ENCODE measurements around the gene AREG. TPM values are rescaled to one million over a fixed set of nuclear protein-coding genes. Genes with fewer than 3 reads are reported as not detected.

AREG gene
- total RNA-seq, 1 donor from 2014 or later, result not detected

GRCh38 chr4:74420863-74421262 is 24.1 kb upstream of the AREG start:
- H3K9me3 Mint-ChIP-seq (ENCODE audit: unreplicated experiment), result no peaks in the 10 kb centered on the region
- H3K27ac Mint-ChIP-seq (ENCODE audit: unreplicated experiment), result no peak overlapping the region
- no peaks in the 10 kb centered on the region for H3K36me3 Mint-ChIP-seq (ENCODE audit: unreplicated experiment)
- H3K4me1 Mint-ChIP-seq (ENCODE audit: low read depth, unreplicated experiment), result no peaks in the 10 kb centered on the region
- H3K4me3 Mint-ChIP-seq (ENCODE audit: unreplicated experiment), result no peak overlapping the region
- no peak for DNase-seq
- no peaks in the 10 kb centered on the region for H3K27me3 Mint-ChIP-seq (ENCODE audit: unreplicated experiment)
- TF ChIP-seq, protein P1, sequence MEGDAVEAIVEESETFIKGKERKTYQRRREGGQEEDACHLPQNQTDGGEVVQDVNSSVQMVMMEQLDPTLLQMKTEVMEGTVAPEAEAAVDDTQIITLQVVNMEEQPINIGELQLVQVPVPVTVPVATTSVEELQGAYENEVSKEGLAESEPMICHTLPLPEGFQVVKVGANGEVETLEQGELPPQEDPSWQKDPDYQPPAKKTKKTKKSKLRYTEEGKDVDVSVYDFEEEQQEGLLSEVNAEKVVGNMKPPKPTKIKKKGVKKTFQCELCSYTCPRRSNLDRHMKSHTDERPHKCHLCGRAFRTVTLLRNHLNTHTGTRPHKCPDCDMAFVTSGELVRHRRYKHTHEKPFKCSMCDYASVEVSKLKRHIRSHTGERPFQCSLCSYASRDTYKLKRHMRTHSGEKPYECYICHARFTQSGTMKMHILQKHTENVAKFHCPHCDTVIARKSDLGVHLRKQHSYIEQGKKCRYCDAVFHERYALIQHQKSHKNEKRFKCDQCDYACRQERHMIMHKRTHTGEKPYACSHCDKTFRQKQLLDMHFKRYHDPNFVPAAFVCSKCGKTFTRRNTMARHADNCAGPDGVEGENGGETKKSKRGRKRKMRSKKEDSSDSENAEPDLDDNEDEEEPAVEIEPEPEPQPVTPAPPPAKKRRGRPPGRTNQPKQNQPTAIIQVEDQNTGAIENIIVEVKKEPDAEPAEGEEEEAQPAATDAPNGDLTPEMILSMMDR (IDR thresholded peaks at IDR 0.05; ENCODE audit: partially characterized antibody, unreplicated experiment), result no peak

GRCh38 chr4:74423104-74423503 is 21.8 kb upstream of the AREG start:
- Mint-ChIP-seq H3K27me3 (ENCODE audit: unreplicated experiment) (no peaks in the 10 kb centered on the region), H3K27ac (ENCODE audit: unreplicated experiment) (no peak overlapping the region), H3K36me3 (ENCODE audit: unreplicated experiment) (no peaks in the 10 kb centered on the region), H3K9me3 (ENCODE audit: unreplicated experiment) (no peaks in the 10 kb centered on the region), H3K4me3 (ENCODE audit: unreplicated experiment) (no peak overlapping the region), H3K4me1 (ENCODE audit: low read depth, unreplicated experiment) (no peaks in the 10 kb centered on the region)
- no peak for DNase-seq
- TF ChIP-seq, protein P1 (IDR thresholded peaks at IDR 0.05; ENCODE audit: partially characterized antibody, unreplicated experiment), result no peak

GRCh38 chr4:74424111-74424510 is 20.8 kb upstream of the AREG start:
- H3K27ac Mint-ChIP-seq (ENCODE audit: unreplicated experiment), result no peak overlapping the region
- H3K4me1 Mint-ChIP-seq (ENCODE audit: low read depth, unreplicated experiment), result no peaks in the 10 kb centered on the region
- DNase-seq, result no peak
- no peaks in the 10 kb centered on the region for H3K9me3 Mint-ChIP-seq (ENCODE audit: unreplicated experiment)
- TF ChIP-seq, protein P1 (IDR thresholded peaks at IDR 0.05; ENCODE audit: partially characterized antibody, unreplicated experiment), result no peak
- no peaks in the 10 kb centered on the region for H3K27me3 Mint-ChIP-seq (ENCODE audit: unreplicated experiment)
- H3K4me3 Mint-ChIP-seq (ENCODE audit: unreplicated experiment), result no peak overlapping the region
- no peaks in the 10 kb centered on the region for H3K36me3 Mint-ChIP-seq (ENCODE audit: unreplicated experiment)

- H3K27me3 Mint-ChIP-seq (ENCODE audit: unreplicated experiment), result no peaks in the 10 kb centered on the region
- H3K36me3 Mint-ChIP-seq (ENCODE audit: unreplicated experiment), result no peaks in the 10 kb centered on the region
- H3K27ac Mint-ChIP-seq (ENCODE audit: unreplicated experiment), result no peak overlapping the region
- TF ChIP-seq, protein P1 (IDR thresholded peaks at IDR 0.05; ENCODE audit: partially characterized antibody, unreplicated experiment), result no peak
- no peaks in the 10 kb centered on the region for H3K9me3 Mint-ChIP-seq (ENCODE audit: unreplicated experiment)
- no peak for DNase-seq
- H3K4me3 Mint-ChIP-seq (ENCODE audit: unreplicated experiment), result no peak overlapping the region
- no peaks in the 10 kb centered on the region for H3K4me1 Mint-ChIP-seq (ENCODE audit: low read depth, unreplicated experiment)
These were observed 18.8 kb upstream of the AREG start for GRCh38 chr4:74426101-74426500.

- Mint-ChIP-seq H3K9me3 (ENCODE audit: unreplicated experiment) (no peaks in the 10 kb centered on the region), H3K27me3 (ENCODE audit: unreplicated experiment) (no peaks in the 10 kb centered on the region), H3K4me1 (ENCODE audit: low read depth, unreplicated experiment) (no peaks in the 10 kb centered on the region), H3K36me3 (ENCODE audit: unreplicated experiment) (no peaks in the 10 kb centered on the region), H3K27ac (ENCODE audit: unreplicated experiment) (no peak overlapping the region), H3K4me3 (ENCODE audit: unreplicated experiment) (no peak overlapping the region)
- DNase-seq, result no peak
- TF ChIP-seq, protein P1 (IDR thresholded peaks at IDR 0.05; ENCODE audit: partially characterized antibody, unreplicated experiment), result no peak
These were observed 16.7 kb upstream of the AREG start for GRCh38 chr4:74428276-74428675.

Measured in glutamatergic neuron (in vitro differentiated cells).